ENCODE measurements around the gene ZBTB8OS.
A peak's percentile ranks its signal among the peaks of the same experiment; 100 is the strongest.
"Not testable (repeated sequence)": the region's sequence is repeated elsewhere in the genome, so short reads cannot be mapped to it uniquely, and the experiment has no call there.

The ZBTB8OS gene

DNA sequence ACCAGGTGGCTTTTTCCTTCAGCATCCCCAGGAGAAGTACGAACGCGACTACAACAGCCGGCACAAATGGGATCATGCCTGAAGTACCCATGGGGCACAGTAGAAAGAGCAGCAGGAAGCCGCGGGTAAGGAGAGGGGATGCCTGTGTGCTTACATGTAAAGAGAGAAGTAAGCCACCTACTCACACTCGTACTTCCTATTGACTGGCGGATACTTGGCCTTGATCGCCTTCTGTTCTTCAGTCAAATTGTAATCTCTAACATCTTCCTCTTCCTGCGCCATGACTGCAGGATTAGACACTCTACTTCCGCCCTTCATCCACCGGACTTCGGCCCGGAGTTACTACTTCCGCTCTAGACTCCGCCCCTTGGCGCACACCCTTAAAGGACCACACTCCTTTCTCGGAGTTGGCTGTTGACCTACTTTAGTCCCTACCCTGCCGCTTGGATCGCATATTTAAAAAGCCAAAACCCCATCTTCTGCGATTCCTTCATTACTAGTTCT is at the start of gene ZBTB8OS:
Gene ZBTB8OS, minus strand, starts transcription at position 303 of the 504 bp plus-strand sequence. Its CDS starts 21 bp downstream, at position 282.
- peak; percentile 81 for DNase-seq

DNA sequence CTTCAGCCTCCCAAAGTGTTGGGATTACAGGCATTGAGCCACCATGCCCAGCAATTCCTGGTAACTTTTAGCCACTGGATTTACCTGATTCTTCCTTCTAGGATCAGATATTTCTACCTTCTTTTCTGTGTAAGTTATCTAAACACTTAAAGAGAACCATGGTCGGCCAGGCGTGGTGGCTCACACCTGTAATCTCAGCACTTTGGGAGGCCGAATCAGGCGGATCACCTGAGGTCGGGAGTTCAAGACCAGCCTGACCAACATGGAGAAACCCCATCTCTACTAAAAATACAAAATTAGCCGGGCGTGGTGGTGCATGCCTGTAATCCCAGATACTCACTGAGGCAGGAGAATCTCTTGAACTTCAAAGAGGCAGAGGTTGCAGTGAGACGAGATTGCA is 46.6 kb upstream of the ZBTB8OS start:
- not testable (repeated sequence) for DNase-seq

DNA sequence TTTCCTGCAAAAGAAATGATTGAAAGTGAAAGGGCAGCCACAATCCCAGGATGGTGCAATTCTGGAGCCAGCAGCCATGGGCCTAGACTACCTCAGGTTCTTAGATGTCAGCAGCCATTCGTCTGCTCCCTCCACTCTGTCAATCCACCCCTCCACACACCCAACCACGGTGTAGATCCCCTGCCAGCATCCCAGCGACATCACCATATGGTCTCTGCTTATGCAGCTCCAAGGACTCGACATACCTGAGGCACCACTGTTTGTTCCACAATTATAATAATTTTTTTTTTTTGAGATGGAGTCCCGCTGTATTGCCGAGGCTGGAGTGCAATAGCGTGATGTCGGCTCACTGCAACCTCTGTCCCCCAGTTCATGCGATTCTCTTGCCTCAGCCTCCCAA is 45.7 kb upstream of the ZBTB8OS start:
- no peak for DNase-seq

DNA sequence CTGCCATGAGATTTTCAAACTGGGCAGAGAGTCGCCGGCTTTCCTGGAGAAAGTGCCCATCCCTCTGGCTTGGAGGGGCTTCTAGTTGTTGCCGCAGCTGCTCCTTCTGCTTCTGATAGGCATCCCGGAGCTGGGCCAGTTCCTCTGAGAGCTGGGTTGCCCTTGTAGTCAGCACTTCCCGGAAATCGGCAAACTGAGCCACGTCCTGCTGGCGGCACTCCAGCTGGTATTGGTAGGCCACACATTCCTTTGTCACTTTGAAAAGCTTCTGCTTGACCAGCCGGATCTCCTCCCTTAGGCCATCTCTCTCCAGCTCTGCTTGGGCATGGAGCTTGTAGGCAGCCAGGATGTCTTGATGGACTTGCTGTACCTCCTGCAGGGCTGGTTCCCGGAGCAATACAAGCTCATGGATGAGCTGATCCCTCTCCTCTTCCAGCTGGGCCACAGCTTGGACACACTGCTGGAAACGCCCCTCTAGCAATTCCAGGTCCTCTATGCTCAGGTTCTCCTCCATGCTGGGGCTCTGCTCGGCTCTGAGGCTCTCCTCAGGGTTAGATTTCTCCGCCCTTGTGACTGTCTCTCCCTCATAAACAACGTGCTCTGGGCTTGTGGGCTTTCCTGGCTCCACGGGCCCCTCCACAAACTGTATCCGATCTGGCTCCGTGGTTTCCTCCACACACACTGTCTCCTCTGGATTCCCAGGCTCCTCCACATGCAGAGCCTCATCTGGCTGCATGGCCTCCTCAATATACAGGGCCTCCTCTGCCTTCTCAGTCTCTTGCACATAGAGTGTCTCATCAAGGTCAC is 45.0 kb upstream of the ZBTB8OS start:
- no peak for DNase-seq

DNA sequence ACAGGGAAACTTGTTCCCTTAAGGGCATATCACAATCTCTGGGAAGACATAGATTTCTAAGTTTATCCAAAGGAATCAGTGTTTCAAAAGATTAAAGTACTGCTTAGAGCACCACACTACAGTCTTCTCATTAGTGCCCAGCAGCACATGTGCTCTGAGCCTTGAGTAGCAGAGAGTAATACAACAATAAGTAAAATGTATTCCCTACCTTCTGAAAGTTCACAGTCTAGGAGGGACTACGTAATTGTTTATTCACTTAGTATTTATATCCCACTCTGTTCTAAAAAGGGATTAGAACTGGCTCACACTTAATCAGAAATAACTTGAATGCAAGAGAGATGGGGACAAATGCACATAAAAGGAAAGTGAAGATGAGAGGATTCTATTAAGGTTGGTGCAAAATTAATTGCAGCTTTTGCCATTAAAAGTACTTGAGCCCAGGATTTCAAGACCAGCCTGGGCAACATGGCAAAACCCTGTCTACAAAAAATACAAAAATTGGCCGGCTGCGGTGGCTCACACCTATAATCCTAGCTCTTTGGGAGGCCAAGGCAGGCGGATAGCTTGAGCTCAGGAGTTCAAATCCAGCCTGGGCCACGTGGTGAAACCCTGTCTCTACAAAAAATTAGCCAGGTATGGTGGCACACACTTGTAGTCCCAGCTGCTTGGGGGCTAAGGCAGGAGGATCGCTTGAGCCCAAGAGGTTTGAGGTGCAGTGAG is 43.3 kb upstream of the ZBTB8OS start:
- no peak for DNase-seq

DNA sequence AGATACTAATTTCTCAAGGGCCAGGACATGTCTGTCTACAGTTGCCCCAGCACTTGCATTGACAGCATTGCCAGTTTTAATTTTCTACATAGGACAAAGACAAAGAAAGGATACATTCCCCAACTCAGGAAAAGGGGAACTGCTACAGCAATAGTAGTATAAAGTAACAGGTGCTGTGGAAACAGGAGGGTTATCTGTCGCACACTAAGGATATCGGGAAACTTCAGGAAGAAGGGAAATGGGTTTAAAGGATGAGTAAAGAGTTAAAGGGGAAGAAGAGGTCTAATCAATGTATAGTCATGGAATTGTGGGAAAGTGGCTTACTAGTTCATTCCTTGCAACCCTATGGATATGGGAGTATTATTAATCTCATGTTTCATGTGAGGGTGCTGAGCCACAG is 36.0 kb upstream of the ZBTB8OS start:
- no peak for DNase-seq

DNA sequence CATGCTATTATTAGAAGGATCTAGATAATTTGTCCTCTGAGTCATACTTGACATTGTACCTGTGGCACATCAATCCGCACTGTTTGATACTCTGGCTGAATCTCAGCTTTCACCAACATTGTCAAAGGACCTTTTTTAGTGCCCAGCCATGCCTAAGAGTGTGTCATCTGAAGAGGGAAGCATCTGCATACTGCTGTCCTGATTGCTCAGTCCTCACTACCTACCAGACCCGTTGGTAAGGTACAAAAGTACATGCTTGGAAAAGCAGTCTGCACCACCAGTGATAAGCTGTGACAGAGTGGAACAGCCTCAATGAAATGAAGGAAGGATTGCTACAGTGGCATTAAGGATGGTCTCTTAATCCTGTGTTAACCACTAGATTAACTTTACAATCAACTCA is 35.1 kb upstream of the ZBTB8OS start:
- no peak for DNase-seq

DNA sequence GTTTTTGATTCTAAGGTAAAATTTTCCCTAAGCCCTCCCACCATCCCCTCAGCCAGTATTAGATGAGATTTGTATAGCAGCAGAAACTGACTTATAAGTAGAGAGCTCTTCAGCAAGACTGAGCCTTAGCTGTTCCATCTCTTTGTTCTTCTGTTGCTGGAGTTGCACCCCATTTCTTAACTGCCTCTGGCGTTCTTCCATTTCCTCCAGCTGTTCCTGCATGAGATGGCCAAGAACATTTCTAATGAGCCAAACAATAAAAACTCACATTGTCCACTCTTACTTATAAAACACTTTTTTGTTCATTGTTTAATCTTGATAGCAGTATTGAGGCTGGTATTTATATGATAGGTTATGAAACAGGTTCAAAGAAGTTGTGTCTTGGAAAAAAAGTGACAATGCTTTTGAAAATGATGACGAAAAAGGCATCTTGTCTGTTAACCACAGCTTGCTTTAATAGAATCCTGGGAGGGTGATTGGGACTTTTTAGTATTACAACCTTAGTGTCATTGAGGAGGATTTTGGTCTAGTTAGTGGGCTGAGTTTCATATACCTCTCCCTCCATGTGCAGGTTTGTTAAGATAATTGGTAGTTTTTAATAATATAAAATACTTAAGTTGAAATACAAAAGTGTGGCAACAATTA is 33.9 kb upstream of the ZBTB8OS start:
- DNase-seq = no peak

DNA sequence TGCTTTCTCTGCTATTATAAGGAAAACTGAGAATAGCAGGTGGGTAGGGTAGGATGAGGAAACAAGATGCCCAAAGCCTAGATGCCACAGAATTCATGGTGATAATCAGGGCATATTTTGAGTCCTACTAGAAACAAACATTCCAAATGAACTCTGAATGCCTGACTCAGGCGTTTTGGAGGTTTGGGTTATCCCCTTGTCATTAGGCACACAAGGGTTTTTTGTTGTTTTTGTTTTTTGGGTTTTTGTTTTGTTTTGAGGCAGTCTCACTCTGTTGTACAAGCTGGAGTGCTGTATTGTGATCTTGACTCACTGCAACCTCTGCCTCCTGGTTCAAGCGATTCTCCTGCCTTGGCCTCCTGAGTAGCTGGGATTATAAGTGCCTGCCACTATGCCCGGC is 33.0 kb upstream of the ZBTB8OS start:
- no peak for DNase-seq

DNA sequence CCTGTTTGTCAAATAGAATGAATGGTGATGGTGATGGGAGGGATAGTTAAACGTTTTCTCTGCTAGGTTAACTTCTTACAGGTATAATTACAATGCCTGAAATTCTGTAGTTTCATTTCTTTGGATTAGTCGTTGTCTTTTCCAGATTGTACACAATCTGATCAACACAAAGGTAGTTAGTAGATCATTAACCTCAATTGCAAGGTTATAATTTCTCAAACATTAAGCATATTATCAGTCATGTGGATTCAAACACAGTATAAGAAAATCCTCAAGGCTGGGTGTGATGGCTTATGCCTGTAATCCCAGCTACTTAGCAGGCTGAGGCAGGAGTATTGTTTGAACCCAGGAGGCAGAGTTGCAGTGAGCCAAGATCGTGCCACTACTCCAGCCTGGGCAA is 31.6 kb upstream of the ZBTB8OS start:
- DNase-seq = no peak

DNA sequence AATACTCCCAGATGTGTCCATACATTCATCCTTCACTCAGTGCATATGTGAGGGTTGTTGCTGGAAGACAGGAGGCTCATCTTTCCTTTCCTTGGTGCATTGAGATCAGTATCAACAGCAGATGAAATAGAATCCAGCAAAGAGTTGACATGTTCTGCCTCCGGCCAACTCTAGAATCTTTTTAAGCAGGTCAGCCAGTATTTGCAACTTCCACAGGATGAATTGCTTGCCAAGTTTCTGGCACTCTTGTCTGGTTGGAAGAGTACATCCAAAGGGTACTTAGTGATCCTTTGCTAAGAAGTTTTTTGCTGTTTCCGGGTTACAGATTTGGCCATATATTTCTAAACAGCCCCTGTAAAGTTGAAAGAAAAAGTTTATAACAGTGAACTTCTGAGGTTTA is 31.2 kb upstream of the ZBTB8OS start:
- DNase-seq = no peak

DNA sequence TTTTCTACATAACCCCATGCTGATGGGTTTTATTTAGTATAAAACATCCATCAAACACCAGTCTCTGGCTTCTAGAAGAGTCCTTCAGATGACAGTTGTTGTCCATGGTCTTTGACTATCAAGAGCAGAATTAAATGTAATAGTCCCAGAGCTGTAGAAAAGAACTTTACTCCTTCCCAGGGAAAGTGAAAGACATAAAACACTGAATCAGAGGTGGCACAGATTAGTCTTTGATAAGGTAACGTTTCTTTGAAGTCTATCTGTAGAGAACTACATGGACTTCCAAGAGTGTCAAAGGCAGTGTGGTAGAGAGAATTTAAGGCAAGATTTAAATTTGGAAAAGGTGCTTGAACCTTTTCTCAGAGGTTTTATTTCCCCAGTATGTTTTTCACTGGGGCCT is 30.3 kb upstream of the ZBTB8OS start:
- DNase-seq = no peak

DNA sequence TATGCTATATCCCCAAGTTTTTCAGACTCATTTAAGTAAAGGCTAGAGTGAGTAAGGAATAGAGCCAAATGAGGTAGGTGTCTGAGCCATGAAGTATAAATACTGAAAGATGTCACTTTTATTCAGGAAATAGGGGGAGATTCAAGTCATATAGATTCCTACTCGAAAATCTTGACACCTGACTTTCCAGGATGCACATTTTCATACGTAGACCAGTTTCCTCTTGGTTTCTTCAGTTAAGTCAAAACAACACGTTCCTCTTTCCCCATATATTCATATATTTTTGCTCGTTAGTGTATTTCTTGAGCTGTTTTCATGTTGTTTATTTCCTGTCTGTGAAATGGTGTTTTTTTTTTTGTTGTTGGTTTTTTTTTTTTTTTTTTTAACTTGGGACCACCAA is 29.6 kb upstream of the ZBTB8OS start:
- not testable (repeated sequence) for DNase-seq

DNA sequence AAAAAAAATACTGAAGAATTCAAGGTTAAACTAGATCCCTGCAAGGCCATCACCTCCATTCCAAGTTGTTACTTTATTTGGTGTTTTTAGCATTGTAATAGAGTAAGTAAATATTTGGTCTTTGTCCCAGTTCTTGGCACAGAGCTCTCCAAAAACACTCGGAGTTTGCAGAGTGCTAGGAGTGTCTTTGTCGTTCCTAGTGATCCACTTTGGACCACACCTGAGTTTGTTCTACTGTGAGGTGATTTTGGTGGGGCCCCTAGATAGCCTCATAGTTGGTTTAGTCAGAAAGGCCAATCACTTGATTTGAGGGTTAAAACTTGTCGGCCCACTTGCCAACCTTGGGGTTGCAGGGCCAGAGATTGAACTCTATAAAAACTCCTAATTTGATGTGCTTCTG is 26.6 kb upstream of the ZBTB8OS start:
- no peak for DNase-seq

DNA sequence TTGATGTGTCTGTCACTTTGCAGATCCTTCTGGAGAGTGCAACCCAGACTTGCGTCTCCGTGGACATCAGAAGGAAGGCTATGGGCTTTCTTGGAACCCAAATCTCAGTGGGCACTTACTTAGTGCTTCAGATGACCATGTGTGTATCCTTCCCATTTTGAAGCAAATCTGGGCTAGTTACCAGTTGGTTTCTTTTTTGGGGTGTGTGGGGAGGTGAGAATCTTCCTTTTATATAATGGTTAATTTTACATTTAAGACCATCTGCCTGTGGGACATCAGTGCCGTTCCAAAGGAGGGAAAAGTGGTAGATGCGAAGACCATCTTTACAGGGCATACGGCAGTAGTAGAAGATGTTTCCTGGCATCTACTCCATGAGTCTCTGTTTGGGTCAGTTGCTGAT is 18.4 kb upstream of the ZBTB8OS start:
- DNase-seq = not testable (repeated sequence)

DNA sequence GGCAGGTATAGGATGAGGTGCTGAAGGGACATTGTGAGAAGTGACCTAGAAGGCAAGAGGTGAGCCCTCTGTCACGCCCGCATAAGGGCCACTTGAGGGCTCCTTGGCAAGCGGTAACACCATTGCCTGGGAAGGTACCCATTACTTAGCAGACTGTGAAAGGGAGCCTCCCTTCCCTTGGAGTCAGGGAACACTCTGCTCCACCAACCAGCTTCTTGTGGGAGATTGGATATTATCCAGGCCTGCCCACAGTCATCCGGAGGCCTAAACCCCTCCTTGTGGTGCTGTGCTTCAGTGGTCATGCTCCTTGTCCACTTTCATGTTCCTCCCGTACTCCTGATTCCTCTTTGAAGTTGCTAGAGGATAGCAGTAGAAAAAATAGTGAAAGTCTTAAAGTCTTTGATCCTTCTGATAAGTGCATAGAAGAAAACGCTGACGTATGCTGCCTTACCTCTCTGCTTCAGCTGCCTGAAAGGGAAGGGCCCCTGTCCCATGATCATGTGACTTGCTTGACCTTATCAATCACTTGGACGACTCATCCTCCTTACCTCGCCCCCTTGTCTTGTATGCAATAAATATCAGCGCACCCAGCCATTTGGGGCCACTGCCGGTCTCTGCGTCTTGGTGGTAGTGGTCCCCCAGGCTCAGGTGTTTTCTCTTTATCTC is 16.7 kb upstream of the ZBTB8OS start:
- DNase-seq = no peak

DNA sequence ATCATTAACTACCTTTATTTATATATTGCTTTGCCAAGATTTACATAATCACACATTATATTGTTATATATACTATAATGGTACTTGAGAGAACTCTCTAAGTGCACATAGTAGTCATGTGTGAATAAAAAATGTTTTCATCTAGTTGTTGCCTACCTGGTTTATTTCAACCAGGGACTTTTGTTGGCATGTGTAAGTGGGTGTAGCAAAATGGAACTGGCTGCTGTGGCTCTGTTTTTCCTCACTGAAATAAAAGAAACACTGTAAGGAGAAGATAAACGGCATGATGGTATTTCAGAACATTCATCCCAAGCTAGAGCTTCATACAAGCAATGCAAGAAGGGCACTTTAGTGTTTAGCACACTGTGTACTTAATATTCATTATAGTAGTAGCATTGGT is 15.6 kb upstream of the ZBTB8OS start:
- no peak for DNase-seq

DNA sequence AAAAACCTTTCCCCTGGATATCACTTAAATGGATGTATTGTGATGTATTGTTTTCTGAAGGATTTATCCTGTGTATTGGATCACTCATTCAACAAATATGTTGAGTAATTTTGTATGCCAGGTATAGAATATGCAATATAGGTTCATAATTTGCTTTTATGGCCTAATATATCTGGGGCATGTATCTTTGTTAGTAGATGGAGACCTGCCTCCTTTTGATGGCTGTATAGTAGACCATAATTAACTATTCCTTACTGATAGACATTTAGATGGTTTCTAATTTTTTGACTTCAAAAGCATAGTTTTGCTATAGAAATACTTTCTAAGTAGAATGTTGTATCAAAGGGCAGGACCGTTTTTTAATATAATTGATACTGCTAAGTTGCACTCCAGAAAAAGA is 9.2 kb upstream of the ZBTB8OS start:
- no peak for DNase-seq

DNA sequence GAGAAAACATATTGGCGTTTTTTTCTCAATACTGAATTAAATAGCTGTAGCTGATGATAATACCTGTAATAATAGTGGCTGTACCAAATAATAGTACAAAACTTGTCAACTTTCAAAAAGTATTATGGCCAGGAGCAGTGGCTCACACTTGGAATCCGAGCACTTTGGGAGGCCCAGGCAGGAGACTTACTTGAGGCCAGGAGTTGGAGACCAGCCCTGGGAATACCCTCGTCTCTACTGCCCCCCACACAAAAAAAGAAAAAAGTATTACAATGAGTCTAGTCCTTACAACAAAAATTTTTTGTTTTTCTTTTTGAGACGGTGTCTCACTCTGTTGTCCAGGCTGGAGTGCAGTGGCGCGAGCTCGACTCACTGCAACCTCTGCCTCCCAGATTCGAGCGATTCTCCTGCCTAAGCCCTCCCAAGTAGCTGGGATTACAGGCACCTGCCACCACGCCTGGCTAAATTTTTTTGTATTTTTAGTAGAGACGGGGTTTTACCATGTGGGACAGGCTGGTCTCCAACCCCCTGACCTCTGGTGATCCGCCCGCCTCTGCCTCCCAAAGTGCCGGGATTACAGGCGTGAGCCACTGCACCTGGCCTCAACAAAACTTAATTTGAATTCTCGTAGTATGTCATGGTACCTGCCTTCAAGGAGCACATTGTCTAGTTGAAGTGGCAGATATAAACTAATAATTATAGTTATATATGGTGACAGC is 2.1 kb upstream of the ZBTB8OS start:
- no peak for DNase-seq

DNA sequence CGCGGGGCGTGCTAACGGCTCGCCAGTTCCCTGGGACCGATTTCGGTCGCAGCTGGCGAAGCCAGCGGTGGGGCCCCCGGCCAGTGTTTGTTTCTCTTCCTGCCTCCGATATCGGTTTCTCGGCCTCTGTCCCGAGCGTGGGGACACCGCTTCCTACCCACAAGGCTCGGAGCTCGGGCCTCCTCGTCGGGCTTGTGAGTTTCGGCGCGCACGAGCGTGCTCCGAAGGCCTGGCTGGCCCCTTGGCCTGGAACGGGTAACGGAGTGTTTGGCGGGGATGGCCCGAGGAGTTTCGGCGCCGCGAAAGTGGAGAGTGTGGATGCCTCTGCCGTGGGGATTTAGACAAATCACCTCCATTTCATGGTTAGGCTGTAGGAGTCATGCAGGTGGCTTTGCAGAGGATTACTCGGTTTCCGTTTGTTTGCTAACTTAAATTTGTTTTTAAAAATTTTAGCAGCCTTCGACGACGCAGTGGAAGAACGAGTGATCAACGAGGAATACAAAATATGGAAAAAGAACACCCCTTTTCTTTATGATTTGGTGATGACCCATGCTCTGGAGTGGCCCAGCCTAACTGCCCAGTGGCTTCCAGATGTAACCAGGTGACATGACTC is 1.2 kb upstream of the ZBTB8OS start:
- no peak for DNase-seq

DNA sequence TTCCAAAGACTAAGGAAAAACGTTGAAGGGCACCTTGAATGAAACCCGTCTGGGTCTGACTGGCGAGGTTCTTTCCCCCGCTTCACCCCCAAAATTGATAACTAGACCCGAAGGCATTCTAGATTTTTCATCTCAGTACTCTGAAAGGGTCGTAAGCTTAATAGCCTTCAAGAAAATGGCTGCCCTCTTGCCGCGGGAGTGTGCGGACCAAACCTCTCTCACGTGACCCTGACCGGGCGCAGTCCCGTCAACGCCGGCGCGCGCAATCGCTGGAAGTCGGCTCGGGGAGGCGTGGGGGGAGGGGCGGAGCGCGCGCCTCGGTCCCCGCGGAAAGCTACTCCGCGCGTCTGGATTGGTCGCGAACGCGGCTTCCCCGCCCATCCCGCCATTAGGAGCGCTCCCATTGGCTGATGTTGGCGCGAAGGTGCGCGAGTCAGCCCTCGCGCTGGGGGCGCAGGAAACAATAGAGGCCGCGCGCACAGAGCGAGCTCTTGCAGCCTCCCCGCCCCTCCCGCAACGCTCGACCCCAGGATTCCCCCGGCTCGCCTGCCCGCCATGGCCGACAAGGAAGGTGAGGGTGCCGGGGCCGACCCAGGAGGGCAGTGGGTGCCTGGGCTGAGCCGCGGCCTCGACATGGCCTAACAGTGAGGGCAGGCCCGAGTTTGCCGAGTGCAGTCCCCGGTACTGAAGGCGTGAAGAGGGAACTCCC is 556 bp upstream of the ZBTB8OS start, which contains the start of gene RBBP4:
Gene RBBP4, plus strand, starts transcription at position 457 of the 709 bp plus-strand sequence. Its CDS starts 99 bp downstream, at position 556.
- peak; percentile 73 for DNase-seq

All from NCI-H1417 treated with DMSO at 0.1 percent for 48 hours (cell line).